GM19240 (cell line): ENCODE measurements around the gene MAML2.
A peak's percentile ranks its signal among the peaks of the same experiment; 100 is the strongest.

Source experiments
- DNase-seq: peaks from one replicate; pipeline ENCODE4 v3.0.0; 2011; ENCODE audit warnings: low spot score; ENCODE audit not compliant: insufficient read length

MAML2 gene

GRCh38 chr11:96081561-96081960 is 261.4 kb downstream of the MAML2 start:
- DNase-seq: no peak

- no peak for DNase-seq
Measured at GRCh38 chr11:96079691-96080090, 263.3 kb downstream of the MAML2 start.

GRCh38 chr11:96075532-96075959 is 267.4 kb downstream of the MAML2 start:
- no peak for DNase-seq

- no peak for DNase-seq
Measured at GRCh38 chr11:96074551-96075310, 268.3 kb downstream of the MAML2 start.

- no peak for DNase-seq
Measured at GRCh38 chr11:96073536-96073935, 269.5 kb downstream of the MAML2 start.

- DNase-seq: no peak
Measured at GRCh38 chr11:96072592-96072991, 270.4 kb downstream of the MAML2 start.

GRCh38 chr11:96070453-96070852 is 272.5 kb downstream of the MAML2 start:
- DNase-seq: no peak

GRCh38 chr11:96067160-96067559 is 275.8 kb downstream of the MAML2 start:
- no peak for DNase-seq

- DNase-seq: no peak
Measured at GRCh38 chr11:96065379-96065778, 277.6 kb downstream of the MAML2 start.

- DNase-seq: no peak
Measured at GRCh38 chr11:96063886-96064285, 279.1 kb downstream of the MAML2 start.

GRCh38 chr11:96063053-96063452 is 279.9 kb downstream of the MAML2 start:
- no peak for DNase-seq

- DNase-seq: no peak
Measured at GRCh38 chr11:96062134-96062533, 280.9 kb downstream of the MAML2 start.

- DNase-seq: no peak
Measured at GRCh38 chr11:96061730-96062129, 281.3 kb downstream of the MAML2 start.

- DNase-seq: no peak
Measured at GRCh38 chr11:96061069-96061468, 281.9 kb downstream of the MAML2 start.

- DNase-seq: no peak
Measured at GRCh38 chr11:96057502-96057901, 285.5 kb downstream of the MAML2 start.

- DNase-seq: no peak
Measured at GRCh38 chr11:96056576-96056975, 286.4 kb downstream of the MAML2 start.

GRCh38 chr11:96055706-96056387 is 287.1 kb downstream of the MAML2 start:
- no peak for DNase-seq

GRCh38 chr11:96054870-96055705 is 287.9 kb downstream of the MAML2 start:
- DNase-seq: no peak

GRCh38 chr11:96052921-96053651 is 289.9 kb downstream of the MAML2 start:
- no peak for DNase-seq

- peak; percentile 33 for DNase-seq
Measured at GRCh38 chr11:96051820-96052219, 291.2 kb downstream of the MAML2 start.

- DNase-seq: no peak
Measured at GRCh38 chr11:96050435-96051182, 292.4 kb downstream of the MAML2 start.
